ENCODE results near the gene KIF5C. TPM values are rescaled to one million over a fixed set of nuclear protein-coding genes. Genes with fewer than 3 reads are reported as not detected.

KIF5C gene
- total RNA-seq, 2 experiments from 2014 or later = 8.1 to 22.2 TPM

- peak; percentile 60 for DNase-seq (ENCODE audit: low spot score)
Observed at GRCh38 chr2:148875387-148876051, 492 bp downstream of the KIF5C start.

GRCh38 chr2:148876202-148876594 is 1.2 kb downstream of the KIF5C start:
- TF ChIP-seq CTCF (conservative IDR thresholded peaks at IDR 0.05; ENCODE audit: low read length) = no peak
- TF ChIP-seq EZH2phosphoT487 (IDR thresholded peaks at IDR 0.05; ENCODE audit: borderline replicate concordance, low read depth, low read length) = no peak
- 0 out of 2 replicates have a peak, but pooled peaks cover 6% of the 10 kb centered on the region for H4K20me1 ChIP-seq (ENCODE audit: insufficient read depth, low read length)
- H2AFZ ChIP-seq (ENCODE audit: low read length) = no peak overlapping the region
- ChIA-PET CTCF (ENCODE audit: unreplicated experiment) (no interaction called here), POLR2A (interaction anchor here (0.6 to 0.7 kb wide), 3 partner anchors 33 to 252 kb away, joined by 3 to 4 read pairs (median 3); no protein-coding TSS in a partner anchor)
- no peak overlapping the region for H3K27ac ChIP-seq (ENCODE audit: low read depth, low read length, poor library complexity, severe bottlenecking)
- peaks cover 18% of the 10 kb centered on the region for H3K4me1 ChIP-seq (ENCODE audit: insufficient read depth, low read length, poor library complexity, severe bottlenecking)
- peak; percentile 13 for DNase-seq (ENCODE audit: low spot score)
- no TSS peak for BruUV-seq (replicated peaks)
- H3K36me3 ChIP-seq (ENCODE audit: insufficient read depth, low read length) = peaks cover 19% of the 10 kb centered on the region; the same call in 1 of the 2 replicates
- H3K4me2 ChIP-seq (ENCODE audit: low read length) = peak overlapping the region; percentile 97
- H3K9me3 ChIP-seq (ENCODE audit: low read length) = peaks cover 11% of the 10 kb centered on the region; the same call in 1 of the 2 replicates
- H3K4me3 ChIP-seq (ENCODE audit: low read depth, low read length, poor library complexity, severe bottlenecking) = peak overlapping the region; percentile 74
- no peaks in the 10 kb centered on the region for H3K79me2 ChIP-seq (ENCODE audit: insufficient read depth, low read depth, low read length)
- intact Hi-C loops (cut with micrococcal nuclease; ENCODE audit: unreplicated experiment) = loop anchor here (5.0 kb wide), 2 partner anchors 711 to 854 kb away; partner anchors contain the start of genes MBD5, MMADHC and ORC4
- H3K9me2 ChIP-seq (ENCODE audit: insufficient read depth, low read length) = no peaks in the 10 kb centered on the region

More at GRCh38 chr2:148875387-148876051, 492 bp downstream of the KIF5C start:
- H3K79me2 ChIP-seq (ENCODE audit: insufficient read depth, low read depth, low read length) = no peaks in the 10 kb centered on the region
- no peaks in the 10 kb centered on the region for H3K9me2 ChIP-seq (ENCODE audit: insufficient read depth, low read length)
- H3K4me2 ChIP-seq (ENCODE audit: low read length) = peak overlapping the region; percentile 97
- peaks cover 12% of the 10 kb centered on the region; the same call in 1 of the 2 replicates for H3K36me3 ChIP-seq (ENCODE audit: insufficient read depth, low read length)
- TF ChIP-seq EZH2phosphoT487 (IDR thresholded peaks at IDR 0.05; ENCODE audit: borderline replicate concordance, low read depth, low read length) = no peak
- no peak for TF ChIP-seq CTCF (conservative IDR thresholded peaks at IDR 0.05; ENCODE audit: low read length)
- no TSS peak for BruUV-seq (replicated peaks)
- ChIA-PET POLR2A (interaction anchor here (0.7 to 1.0 kb wide), 2 partner anchors 22 to 32 kb away, joined by 3 to 4 read pairs; no protein-coding TSS in a partner anchor), CTCF (ENCODE audit: unreplicated experiment) (no interaction called here)
- H3K27ac ChIP-seq (ENCODE audit: low read depth, low read length, poor library complexity, severe bottlenecking) = no peak overlapping the region
- H2AFZ ChIP-seq (ENCODE audit: low read length) = peak overlapping the region; percentile 27; the same call in 1 of the 2 replicates
- H4K20me1 ChIP-seq (ENCODE audit: insufficient read depth, low read length) = 0 out of 2 replicates have a peak, but pooled peaks cover 6% of the 10 kb centered on the region
- peaks cover 4% of the 10 kb centered on the region; the same call in 1 of the 2 replicates for H3K9me3 ChIP-seq (ENCODE audit: low read length)
- peaks cover 18% of the 10 kb centered on the region for H3K4me1 ChIP-seq (ENCODE audit: insufficient read depth, low read length, poor library complexity, severe bottlenecking)
- peak overlapping the region; percentile 74 for H3K4me3 ChIP-seq (ENCODE audit: low read depth, low read length, poor library complexity, severe bottlenecking)
- intact Hi-C loops (cut with micrococcal nuclease; ENCODE audit: unreplicated experiment) = loop anchor here (1.0 to 5.0 kb wide), 4 partner anchors 143 to 853 kb away; partner anchors contain the start of genes MBD5, MMADHC and ORC4

Data from OCI-LY7 (cell line).